ENCODE data around the gene MARCO. TPM values are rescaled to one million over a fixed set of nuclear protein-coding genes. Genes with fewer than 3 reads are reported as not detected.
"Not testable (repeated sequence)": the region's sequence is repeated elsewhere in the genome, so short reads cannot be mapped to it uniquely, and the experiment has no call there.

The MARCO gene
- total RNA-seq, 1 donor from 2014 or later: 1.1 TPM

GRCh38 chr2:119026890-119027289 is 84.9 kb downstream of the MARCO start:
- DNase-seq (ENCODE audit: extremely low spot score, unreplicated experiment): no peak
- TF ChIP-seq CTCF (conservative IDR thresholded peaks at IDR 0.05): no peak
- Mint-ChIP-seq H3K36me3 (no peaks in the 10 kb centered on the region), H3K27me3 (peaks cover 49% of the 10 kb centered on the region), H3K4me3 (no peak overlapping the region), H3K27ac (no peak overlapping the region), H3K4me1 (ENCODE audit: unreplicated experiment) (no peaks in the 10 kb centered on the region), H3K9me3 (peaks cover 5% of the 10 kb centered on the region)

GRCh38 chr2:119028327-119029174 is 86.6 kb downstream of the MARCO start:
- DNase-seq (ENCODE audit: extremely low spot score, unreplicated experiment): no peak
- Mint-ChIP-seq H3K4me1 (ENCODE audit: unreplicated experiment) (no peaks in the 10 kb centered on the region), H3K27ac (no peak overlapping the region), H3K4me3 (no peak overlapping the region), H3K27me3 (peaks cover 45% of the 10 kb centered on the region), H3K9me3 (peaks cover 5% of the 10 kb centered on the region), H3K36me3 (no peaks in the 10 kb centered on the region)
- TF ChIP-seq CTCF (conservative IDR thresholded peaks at IDR 0.05): peak; percentile 74

- Mint-ChIP-seq H3K27ac (no peak overlapping the region), H3K36me3 (no peaks in the 10 kb centered on the region), H3K9me3 (peaks cover 5% of the 10 kb centered on the region), H3K27me3 (peaks cover 41% of the 10 kb centered on the region), H3K4me3 (no peak overlapping the region), H3K4me1 (ENCODE audit: unreplicated experiment) (no peaks in the 10 kb centered on the region)
- no peak for TF ChIP-seq CTCF (conservative IDR thresholded peaks at IDR 0.05)
- no peak for DNase-seq (ENCODE audit: extremely low spot score, unreplicated experiment)
Observed at GRCh38 chr2:119029297-119029696, 87.3 kb downstream of the MARCO start.

- H3K4me1 Mint-ChIP-seq (ENCODE audit: unreplicated experiment): not testable (repeated sequence)
Observed at GRCh38 chr2:119037922-119038321, 95.9 kb downstream of the MARCO start.

GRCh38 chr2:119040730-119041129 is 98.7 kb downstream of the MARCO start:
- no peaks in the 10 kb centered on the region for H3K9me3 Mint-ChIP-seq
- peaks cover 22% of the 10 kb centered on the region for H3K27me3 Mint-ChIP-seq
- no peaks in the 10 kb centered on the region for H3K36me3 Mint-ChIP-seq
- H3K27ac Mint-ChIP-seq: no peak overlapping the region
- H3K4me1 Mint-ChIP-seq (ENCODE audit: unreplicated experiment): no peaks in the 10 kb centered on the region
- no peak for DNase-seq (ENCODE audit: extremely low spot score, unreplicated experiment)
- TF ChIP-seq CTCF (conservative IDR thresholded peaks at IDR 0.05): no peak
- no peak overlapping the region for H3K4me3 Mint-ChIP-seq

More at GRCh38 chr2:119037922-119038321, 95.9 kb downstream of the MARCO start:
- H3K27me3 Mint-ChIP-seq: peaks cover 24% of the 10 kb centered on the region
- H3K4me3 Mint-ChIP-seq; H3K27ac Mint-ChIP-seq; H3K36me3 Mint-ChIP-seq; DNase-seq (ENCODE audit: extremely low spot score, unreplicated experiment); H3K9me3 Mint-ChIP-seq: not testable (repeated sequence)

Other genes with a start within 250 kb of the MARCO start
- gene EN1, start 94.5 kb upstream of the MARCO start, total RNA-seq (ENCODE audit: low replicate concordance): 0.57 and 2.7 TPM in 2 replicates
- 1.1 and 1.8 TPM in 2 replicates for gene C1QL2, start 216.6 kb downstream of the MARCO start, total RNA-seq (ENCODE audit: low replicate concordance)

All from type B pancreatic cell (in vitro differentiated cells).